ENCODE results near the gene NCMAP.

GRCh38 chr1:24553931-24554330, 2.0 kb upstream of the NCMAP start:
- TF ChIP-seq, protein P1, sequence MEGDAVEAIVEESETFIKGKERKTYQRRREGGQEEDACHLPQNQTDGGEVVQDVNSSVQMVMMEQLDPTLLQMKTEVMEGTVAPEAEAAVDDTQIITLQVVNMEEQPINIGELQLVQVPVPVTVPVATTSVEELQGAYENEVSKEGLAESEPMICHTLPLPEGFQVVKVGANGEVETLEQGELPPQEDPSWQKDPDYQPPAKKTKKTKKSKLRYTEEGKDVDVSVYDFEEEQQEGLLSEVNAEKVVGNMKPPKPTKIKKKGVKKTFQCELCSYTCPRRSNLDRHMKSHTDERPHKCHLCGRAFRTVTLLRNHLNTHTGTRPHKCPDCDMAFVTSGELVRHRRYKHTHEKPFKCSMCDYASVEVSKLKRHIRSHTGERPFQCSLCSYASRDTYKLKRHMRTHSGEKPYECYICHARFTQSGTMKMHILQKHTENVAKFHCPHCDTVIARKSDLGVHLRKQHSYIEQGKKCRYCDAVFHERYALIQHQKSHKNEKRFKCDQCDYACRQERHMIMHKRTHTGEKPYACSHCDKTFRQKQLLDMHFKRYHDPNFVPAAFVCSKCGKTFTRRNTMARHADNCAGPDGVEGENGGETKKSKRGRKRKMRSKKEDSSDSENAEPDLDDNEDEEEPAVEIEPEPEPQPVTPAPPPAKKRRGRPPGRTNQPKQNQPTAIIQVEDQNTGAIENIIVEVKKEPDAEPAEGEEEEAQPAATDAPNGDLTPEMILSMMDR (IDR thresholded peaks at IDR 0.05), result no peak
- no peak for TF ChIP-seq POLR2A (IDR thresholded peaks at IDR 0.05)
